Endodermal cell (in vitro differentiated cells): ENCODE measurements around the gene BBS9. TPM values are rescaled to one million over a fixed set of nuclear protein-coding genes. Genes with fewer than 3 reads are reported as not detected.

Experiments
- DNase-seq: peaks from one replicate; pipeline ENCODE4 v3.0.0-alpha.2; 2017
- H3K27ac ChIP-seq: 2 replicates; pipeline ENCODE4 v1.5.1; 2013; ENCODE audit warnings: mild to moderate bottlenecking, low read depth, low read length, moderate library complexity
- H3K27me3 ChIP-seq: 2 replicates; pipeline ENCODE4 v1.6.1; 2013; ENCODE audit warnings: mild to moderate bottlenecking, low read length, moderate library complexity; ENCODE audit not compliant: insufficient read depth, control insufficient read depth, poor library complexity, severe bottlenecking
- H3K36me3 ChIP-seq: 2 replicates; pipeline ENCODE4 v1.7.0; 2013; ENCODE audit warnings: mild to moderate bottlenecking, low read length, moderate library complexity; ENCODE audit not compliant: control insufficient read depth, insufficient read depth
- H3K4me1 ChIP-seq: one replicate; pipeline ENCODE4 v1.7.0; 2013; ENCODE audit warnings: low read length; ENCODE audit not compliant: control insufficient read depth, insufficient read depth
- H3K4me3 ChIP-seq: 2 replicates; pipeline ENCODE4 v1.5.1; 2013; ENCODE audit warnings: mild to moderate bottlenecking, low read length, moderate library complexity
- H3K9ac ChIP-seq: 2 replicates; pipeline ENCODE4 v1.6.1; 2013; ENCODE audit warnings: mild to moderate bottlenecking, low read length, moderate library complexity; ENCODE audit not compliant: poor library complexity, severe bottlenecking; ENCODE audit errors: extremely low read depth
- H3K9me3 ChIP-seq: 2 replicates; pipeline ENCODE4 v1.6.1; 2013; ENCODE audit warnings: mild to moderate bottlenecking, low read length, moderate library complexity; ENCODE audit not compliant: control insufficient read depth
- H3K27ac Mint-ChIP-seq: 2 replicates; pipeline ENCODE4 v1.8.0; 2020; ENCODE audit warnings: mixed read lengths
- H3K27me3 Mint-ChIP-seq: 2 replicates; pipeline ENCODE4 v1.8.0; 2021; ENCODE audit warnings: mild to moderate bottlenecking, mixed read lengths; ENCODE audit not compliant: insufficient read depth
- H3K36me3 Mint-ChIP-seq: 2 replicates; pipeline ENCODE4 v1.8.0; 2020; ENCODE audit warnings: low read depth, mixed read lengths
- H3K4me1 Mint-ChIP-seq: 2 replicates; pipeline ENCODE4 v1.8.0; 2020; ENCODE audit warnings: mixed read lengths
- H3K4me3 Mint-ChIP-seq: 2 replicates; pipeline ENCODE4 v1.8.0; 2020; ENCODE audit warnings: mild to moderate bottlenecking, moderate library complexity, mixed read lengths
- H3K9me3 Mint-ChIP-seq: 2 replicates; pipeline ENCODE4 v1.8.0; 2020; ENCODE audit warnings: mild to moderate bottlenecking, mixed read lengths
- CTCF ChIP-seq: fragments of 200-600 bp; sonication (generic); conservative IDR thresholded peaks from 2 replicates; pipeline ENCODE4 v1.5.0; 2021; ENCODE audit warnings: antibody characterized with exemption, mild to moderate bottlenecking
- WGBS, 2 experiments: methylation state at CpG; one replicate each; pipeline versions ENCODE4 v1.1.5 to v1.1.7; 2013; ENCODE audit warnings: missing lambda C conversion rate in 2 of 2, mixed read lengths in 1 of 2; ENCODE audit not compliant: insufficient coverage in 1 of 2, insufficient read length in 1 of 2; 5-methylcytosine and 5-hydroxymethylcytosine counted together
- total RNA-seq, 2 donors: library from RNA; stranded (reverse); fragmentation: NEBNext Ultra II Directional in 1 of 2; extraction: Animal tissue kit (Norgen Biotek cat#: 25700) in 1 of 2; gene quantifications; 2 replicates in 1 of 2; 3 replicates in 1 of 2; pipeline ENCODE4 v1.2.1, GENCODE V29; 2021

BBS9 gene
- total RNA-seq, 2 donors from 2014 or later: 20.7 to 21.6 TPM

DNA sequence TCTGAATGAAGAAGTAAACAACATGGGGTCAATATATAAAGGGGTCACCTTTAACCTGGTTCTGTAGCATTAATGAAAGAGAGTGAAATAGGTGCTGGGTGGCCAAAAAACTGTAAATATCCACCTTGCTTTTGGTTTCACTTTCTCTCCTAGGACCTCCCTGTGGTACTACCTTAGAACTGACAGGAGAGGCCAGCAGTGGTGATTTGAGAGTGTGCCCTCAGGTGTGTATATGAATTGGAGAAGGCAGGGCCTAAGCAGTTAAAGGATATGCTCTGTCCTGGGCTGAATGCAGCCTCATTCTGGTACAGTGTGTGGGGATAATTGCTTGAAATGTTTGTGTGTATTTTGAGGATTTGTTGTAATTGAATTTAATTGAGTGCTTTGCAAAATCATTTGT, 62.0 kb downstream of the BBS9 start:
- H3K4me1 ChIP-seq: peaks cover 2% of the 10 kb centered on the region
- peaks cover 8% of the 10 kb centered on the region for H3K9me3 ChIP-seq
- H3K36me3 ChIP-seq: no peaks in the 10 kb centered on the region
- no peaks in the 10 kb centered on the region for H3K27me3 Mint-ChIP-seq
- H3K4me1 Mint-ChIP-seq: peaks cover 20% of the 10 kb centered on the region
- no peak overlapping the region for H3K9ac ChIP-seq
- H3K27ac ChIP-seq: no peak overlapping the region
- TF ChIP-seq CTCF: peak; percentile 33
- H3K36me3 Mint-ChIP-seq: no peaks in the 10 kb centered on the region
- H3K4me3 ChIP-seq: no peak overlapping the region
- no peak overlapping the region for H3K27ac Mint-ChIP-seq
- H3K27me3 ChIP-seq: no peaks in the 10 kb centered on the region
- peaks cover 5% of the 10 kb centered on the region for H3K9me3 Mint-ChIP-seq
- no peak for DNase-seq
- no peak overlapping the region for H3K4me3 Mint-ChIP-seq

GRCh38 chr7:33192695-33193291, 63.4 kb downstream of the BBS9 start:
- peaks cover 3% of the 10 kb centered on the region for H3K4me1 ChIP-seq
- H3K4me3 ChIP-seq: no peak overlapping the region
- Mint-ChIP-seq H3K27ac (no peak overlapping the region), H3K4me3 (no peak overlapping the region), H3K36me3 (no peaks in the 10 kb centered on the region), H3K4me1 (peaks cover 21% of the 10 kb centered on the region), H3K9me3 (peaks cover 5% of the 10 kb centered on the region), H3K27me3 (no peaks in the 10 kb centered on the region)
- WGBS, 2 experiments: 83 to 86% methylated on average over 2 of the region's 2 CpGs
- no peaks in the 10 kb centered on the region for H3K36me3 ChIP-seq
- H3K27ac ChIP-seq: no peak overlapping the region
- H3K9ac ChIP-seq: no peak overlapping the region
- H3K9me3 ChIP-seq: peaks cover 8% of the 10 kb centered on the region
- no peak for DNase-seq
- no peaks in the 10 kb centered on the region for H3K27me3 ChIP-seq
- no peak for TF ChIP-seq CTCF

GRCh38 chr7:33193308-33193864, 64.0 kb downstream of the BBS9 start:
- WGBS, 2 experiments: 94% methylated on average over 3 of the region's 3 CpGs; no CpG with 5 or more reads in 1 of the 2 experiments
- Mint-ChIP-seq H3K9me3 (peaks cover 5% of the 10 kb centered on the region), H3K4me3 (no peak overlapping the region), H3K27ac (no peak overlapping the region), H3K27me3 (no peaks in the 10 kb centered on the region), H3K36me3 (no peaks in the 10 kb centered on the region), H3K4me1 (peaks cover 21% of the 10 kb centered on the region)
- Histone ChIP-seq H3K36me3 (no peaks in the 10 kb centered on the region), H3K9ac (no peak overlapping the region), H3K9me3 (peaks cover 8% of the 10 kb centered on the region), H3K27ac (no peak overlapping the region), H3K27me3 (no peaks in the 10 kb centered on the region), H3K4me1 (peaks cover 3% of the 10 kb centered on the region), H3K4me3 (no peak overlapping the region)
- no peak for DNase-seq
- TF ChIP-seq CTCF: no peak
